Hepatocyte (in vitro differentiated cells): ENCODE data around the gene CLIC3. TPM values are rescaled to one million over a fixed set of nuclear protein-coding genes. Genes with fewer than 3 reads are reported as not detected.

Experiments used
- DNase-seq: peaks from one replicate; pipeline ENCODE4 v3.0.0-alpha.2; 2016; ENCODE audit warnings: low spot score
- H2AFZ ChIP-seq: fragments of 200-600 bp; sonication (generic); 2 replicates; pipeline ENCODE4 v1.6.0; 2016; ENCODE audit warnings: antibody characterized with exemption, mild to moderate bottlenecking
- H3K27ac ChIP-seq: fragments of 200-600 bp; sonication (generic); 2 replicates; pipeline ENCODE4 v1.5.1; 2016; ENCODE audit warnings: mild to moderate bottlenecking
- H3K27me3 ChIP-seq: fragments of 200-600 bp; sonication (generic); 2 replicates; pipeline ENCODE4 v1.6.1; 2016
- H3K36me3 ChIP-seq: fragments of 200-600 bp; sonication (generic); replicated peaks from 2 replicates; pipeline ENCODE4 v1.5.1; 2016; ENCODE audit warnings: low read depth; ENCODE audit not compliant: insufficient read depth
- H3K4me1 ChIP-seq: fragments of 200-600 bp; sonication (generic); 2 replicates; pipeline ENCODE4 v1.5.1; 2016; ENCODE audit warnings: mild to moderate bottlenecking, moderate library complexity; ENCODE audit not compliant: insufficient read depth
- H3K4me2 ChIP-seq: fragments of 200-600 bp; sonication (generic); 2 replicates; pipeline ENCODE4 v1.6.0; 2016
- H3K4me3 ChIP-seq: fragments of 200-600 bp; sonication (generic); 2 replicates; pipeline ENCODE4 v1.5.1; 2016; ENCODE audit warnings: mild to moderate bottlenecking
- H3K79me2 ChIP-seq: fragments of 200-600 bp; sonication (generic); 2 replicates; pipeline ENCODE4 v1.6.0; 2017; ENCODE audit warnings: mild to moderate bottlenecking
- H3K9me2 ChIP-seq: fragments of 200-600 bp; sonication (generic); replicated peaks from 2 replicates; pipeline ENCODE4 v1.6.0; 2017; ENCODE audit warnings: mild to moderate bottlenecking; ENCODE audit not compliant: insufficient read depth
- H3K9me3 ChIP-seq: fragments of 200-600 bp; sonication (generic); 2 replicates; pipeline ENCODE4 v1.5.1; 2016; ENCODE audit warnings: low read depth, mild to moderate bottlenecking
- H4K20me1 ChIP-seq: fragments of 200-600 bp; sonication (generic); 2 replicates; pipeline ENCODE4 v1.6.0; 2016; ENCODE audit warnings: mild to moderate bottlenecking; ENCODE audit not compliant: insufficient read depth, poor library complexity, severe bottlenecking
- CTCF ChIP-seq: fragments of 200-600 bp; sonication (generic); IDR thresholded peaks from 2 replicates; pipeline ENCODE4 v1.5.1; 2016; ENCODE audit warnings: antibody characterized with exemption, mild to moderate bottlenecking; ENCODE audit not compliant: poor library complexity
- EZH2 ChIP-seq: fragments of 200-600 bp; sonication (generic); IDR thresholded peaks from 2 replicates; pipeline ENCODE4 v1.6.1; 2016; ENCODE audit warnings: antibody characterized with exemption, mild to moderate bottlenecking, borderline replicate concordance
- EZH2phosphoT487 ChIP-seq: fragments of 200-600 bp; sonication (generic); IDR thresholded peaks from one replicate; pipeline ENCODE4 v1.6.1; 2018; ENCODE audit warnings: antibody characterized with exemption, mild to moderate bottlenecking, low read depth, moderate library complexity; ENCODE audit not compliant: unreplicated experiment, severe bottlenecking
- WGBS: methylation state at CpG from one replicate; pipeline ENCODE4 v1.1.6; 2016; ENCODE audit warnings: low lambda C conversion rate; ENCODE audit errors: missing lambda C conversion rate; 5-methylcytosine and 5-hydroxymethylcytosine counted together
- polyA plus RNA-seq: library from polyadenylated mRNA; unstranded; fragments of >200 nt; fragmentation: Nextera tagmentation; extraction: Ambion mirVana; gene quantifications from 2 replicates; pipeline ENCODE4 v1.2.1, GENCODE V29; 2016
- total RNA-seq: library from RNA; depleted of rRNA; stranded (reverse); fragments of >200 nt; gene quantifications from 2 replicates; pipeline ENCODE4 v1.2.3, GENCODE V29; 2014

The CLIC3 gene
- total and polyA plus RNA-seq, 2 experiments from 2014 or later: 6.6 to 45.0 TPM

GRCh38 chr9:136997830-136998234 is 1.5 kb upstream of the CLIC3 start:
- WGBS: 91% methylated on average over 18 of the region's 18 CpGs
- no peaks in the 10 kb centered on the region for H3K27me3 ChIP-seq
- H3K79me2 ChIP-seq: peaks cover 6% of the 10 kb centered on the region
- no peak overlapping the region for H3K27ac ChIP-seq
- H3K36me3 ChIP-seq: no peaks in the 10 kb centered on the region
- no peak for DNase-seq
- H3K9me2 ChIP-seq: no peaks in the 10 kb centered on the region
- H2AFZ ChIP-seq: no peak overlapping the region
- TF ChIP-seq EZH2phosphoT487: no peak
- TF ChIP-seq CTCF: no peak
- no peak for TF ChIP-seq EZH2
- no peaks in the 10 kb centered on the region for H3K9me3 ChIP-seq
- peaks cover 17% of the 10 kb centered on the region for H3K4me1 ChIP-seq
- H3K4me2 ChIP-seq: no peak overlapping the region
- no peak overlapping the region for H3K4me3 ChIP-seq
- H4K20me1 ChIP-seq: no peaks in the 10 kb centered on the region

- Histone ChIP-seq H3K9me2 (no peaks in the 10 kb centered on the region), H3K27me3 (no peaks in the 10 kb centered on the region), H3K4me2 (peak overlapping the region; percentile 85), H3K9me3 (no peaks in the 10 kb centered on the region), H3K4me1 (peaks cover 17% of the 10 kb centered on the region), H2AFZ (no peak overlapping the region), H3K27ac (no peak overlapping the region), H3K36me3 (no peaks in the 10 kb centered on the region), H4K20me1 (no peaks in the 10 kb centered on the region), H3K79me2 (peaks cover 7% of the 10 kb centered on the region), H3K4me3 (no peak overlapping the region)
- DNase-seq: no peak
- TF ChIP-seq EZH2 (no peak), EZH2phosphoT487 (no peak), CTCF (no peak)
- 87% methylated on average over 10 of the region's 10 CpGs for WGBS
Observed at GRCh38 chr9:136997371-136997770, 1.0 kb upstream of the CLIC3 start.

GRCh38 chr9:136995772-136996311 is 526 bp downstream of the CLIC3 start:
- Histone ChIP-seq H3K27me3 (no peaks in the 10 kb centered on the region), H3K4me1 (peaks cover 17% of the 10 kb centered on the region), H3K36me3 (no peaks in the 10 kb centered on the region), H3K9me2 (no peaks in the 10 kb centered on the region), H3K9me3 (no peaks in the 10 kb centered on the region), H3K27ac (peak overlapping the region; percentile 35), H3K4me2 (peak overlapping the region; percentile 85), H3K4me3 (no peak overlapping the region), H2AFZ (no peak overlapping the region), H4K20me1 (no peaks in the 10 kb centered on the region), H3K79me2 (peaks cover 7% of the 10 kb centered on the region)
- WGBS: 83% methylated on average over 9 of the region's 12 CpGs
- no peak for TF ChIP-seq EZH2
- no peak for TF ChIP-seq EZH2phosphoT487
- no peak for TF ChIP-seq CTCF
- DNase-seq: no peak

GRCh38 chr9:136995362-136995761 is 1.0 kb downstream of the CLIC3 start:
- Histone ChIP-seq H3K4me3 (no peak overlapping the region), H3K4me2 (peak overlapping the region; percentile 85), H3K9me3 (no peaks in the 10 kb centered on the region), H4K20me1 (no peaks in the 10 kb centered on the region), H3K27me3 (no peaks in the 10 kb centered on the region), H3K27ac (no peak overlapping the region), H2AFZ (no peak overlapping the region), H3K36me3 (no peaks in the 10 kb centered on the region), H3K79me2 (peaks cover 7% of the 10 kb centered on the region), H3K9me2 (no peaks in the 10 kb centered on the region), H3K4me1 (peaks cover 17% of the 10 kb centered on the region)
- no peak for DNase-seq
- 100% methylated on average over 1 of the region's 30 CpGs for WGBS
- no peak for TF ChIP-seq CTCF
- TF ChIP-seq EZH2phosphoT487: no peak
- no peak for TF ChIP-seq EZH2
